GM13976 (cell line): ENCODE measurements around the gene CLEC4F.

ENCODE experiments used
- DNase-seq: peaks from one replicate; pipeline ENCODE4 v3.0.0; 2012; ENCODE audit warnings: low spot score
- CTCF ChIP-seq: IDR thresholded peaks from 2 replicates; pipeline ENCODE4 v1.5.1; 2012; ENCODE audit warnings: borderline replicate concordance, mild to moderate bottlenecking; ENCODE audit not compliant: insufficient read depth; ENCODE audit errors: extremely low read depth, missing control alignments, control extremely low read depth
- in situ Hi-C: fragments of 300-500 bp; cut with MboI; formaldehyde crosslinking; loops from one replicate; pipeline ENCODE4 v1.12.0; 2022; ENCODE audit warnings: low sequenced_read_pairs, mixed read lengths, inconsistent platforms; ENCODE audit not compliant: unreplicated experiment

Gene CLEC4F

GRCh38 chr2:70772486-70773155, 47.8 kb downstream of the CLEC4F start:
- in situ Hi-C loops, result no loop called here
- DNase-seq, result no peak
- TF ChIP-seq CTCF, result no peak

- peak; percentile 34 for DNase-seq
- in situ Hi-C loops, result no loop called here
- no peak for TF ChIP-seq CTCF
Measured at GRCh38 chr2:70771446-70771845, 49.0 kb downstream of the CLEC4F start.

GRCh38 chr2:70769450-70769849, 50.9 kb downstream of the CLEC4F start:
- TF ChIP-seq CTCF, result no peak
- no peak for DNase-seq
- in situ Hi-C loops, result no loop called here

GRCh38 chr2:70768590-70769085, 51.8 kb downstream of the CLEC4F start:
- no peak for TF ChIP-seq CTCF
- no peak for DNase-seq
- in situ Hi-C loops, result no loop called here

GRCh38 chr2:70767699-70768589, 52.5 kb downstream of the CLEC4F start, which contains the start of gene ADD2:
Gene ADD2 (minus strand): TSS chr2:70768200. CDS start chr2:70706408, 61,792 bp downstream.
- peak; percentile 70 for DNase-seq
- peak; percentile 28 for TF ChIP-seq CTCF
- in situ Hi-C loops, result no loop called here

GRCh38 chr2:70767079-70767698, 53.2 kb downstream of the CLEC4F start:
- in situ Hi-C loops, result no loop called here
- DNase-seq, result peak; percentile 55
- TF ChIP-seq CTCF, result no peak
